ENCODE results near the gene SNTB2.

GRCh38 chr16:69201291-69201690 lies 14.3 kb downstream of the SNTB2 start:
- TF ChIP-seq CTCF (IDR thresholded peaks at IDR 0.05) (no peak), POLR2A (IDR thresholded peaks at IDR 0.05) (no peak)
